Mesendoderm (in vitro differentiated cells): ENCODE measurements around the gene DCBLD1.

ENCODE experiments used
- DNase-seq: peaks from one replicate; pipeline ENCODE4 v3.0.0; 2013
- H2AK5ac ChIP-seq: 2 replicates; pipeline ENCODE4 v1.6.1; 2013; ENCODE audit warnings: low read length, inconsistent platforms
- H2BK120ac ChIP-seq: 2 replicates; pipeline ENCODE4 v1.6.1; 2013; ENCODE audit warnings: low read depth, mild to moderate bottlenecking, low read length, moderate library complexity, mixed read lengths
- H2BK15ac ChIP-seq: replicated peaks from 2 replicates; pipeline ENCODE4 v1.6.1; 2013; ENCODE audit warnings: low read depth, mild to moderate bottlenecking, moderate library complexity
- H2BK5ac ChIP-seq: 2 replicates; pipeline ENCODE4 v1.6.1; 2013; ENCODE audit warnings: low read length, inconsistent platforms
- H3K18ac ChIP-seq: 2 replicates; pipeline ENCODE4 v1.6.1; 2013; ENCODE audit warnings: mild to moderate bottlenecking, low read length, mixed read lengths
- H3K23ac ChIP-seq: one replicate; pipeline ENCODE4 v1.6.1; 2013; ENCODE audit warnings: low read length
- H3K27ac ChIP-seq: 2 replicates; pipeline ENCODE4 v1.5.1; 2013; ENCODE audit warnings: low read depth, mild to moderate bottlenecking, inconsistent platforms, low read length, moderate library complexity
- H3K27me3 ChIP-seq: 2 replicates; pipeline ENCODE4 v1.6.1; 2013; ENCODE audit warnings: low read length, control low read depth, mild to moderate bottlenecking, inconsistent platforms; ENCODE audit not compliant: insufficient read depth, poor library complexity
- H3K36me3 ChIP-seq: 2 replicates; pipeline ENCODE4 v1.6.1; 2013; ENCODE audit warnings: low read length, inconsistent platforms; ENCODE audit not compliant: control insufficient read depth, insufficient read depth
- H3K4ac ChIP-seq: one replicate; pipeline ENCODE4 v1.6.1; 2013; ENCODE audit warnings: low read depth, mild to moderate bottlenecking, low read length, moderate library complexity
- H3K4me1 ChIP-seq: 2 replicates; pipeline ENCODE4 v1.6.1; 2013; ENCODE audit warnings: low read depth, low read length, inconsistent platforms; ENCODE audit not compliant: control insufficient read depth
- H3K4me2 ChIP-seq: 2 replicates; pipeline ENCODE4 v1.6.1; 2013; ENCODE audit warnings: low read length
- H3K4me3 ChIP-seq: 2 replicates; pipeline ENCODE4 v1.5.1; 2013; ENCODE audit warnings: mild to moderate bottlenecking, low read length
- H3K56ac ChIP-seq: one replicate; pipeline ENCODE4 v1.6.1; 2013; ENCODE audit warnings: low read length
- H3K79me1 ChIP-seq: 2 replicates; pipeline ENCODE4 v1.6.1; 2013; ENCODE audit warnings: low read length, inconsistent platforms
- H3K79me2 ChIP-seq: 2 replicates; pipeline ENCODE4 v1.6.1; 2013; ENCODE audit warnings: mild to moderate bottlenecking, low read length; ENCODE audit not compliant: control insufficient read depth, insufficient read depth
- H3K9ac ChIP-seq: 2 replicates; pipeline ENCODE4 v1.6.1; 2013; ENCODE audit warnings: low read length, inconsistent platforms
- H4K5ac ChIP-seq: one replicate; pipeline ENCODE4 v1.6.1; 2013; ENCODE audit warnings: low read length
- H4K8ac ChIP-seq: one replicate; pipeline ENCODE4 v1.6.1; 2013; ENCODE audit warnings: low read depth, mild to moderate bottlenecking, control low read depth, low read length, moderate library complexity
- WGBS: extraction: QIAGEN DNeasy Blood & Tissue Kit; methylation state at CpG from one replicate; pipeline ENCODE4 v1.1.7; 2013; ENCODE audit warnings: low lambda C conversion rate, missing lambda C conversion rate; ENCODE audit not compliant: insufficient coverage; ENCODE audit errors: extremely low coverage; 5-methylcytosine and 5-hydroxymethylcytosine counted together

DCBLD1 gene

GRCh38 chr6:117446861-117447260 is 35.6 kb upstream of the DCBLD1 start:
- H2BK120ac ChIP-seq = no peak overlapping the region
- H2BK15ac ChIP-seq = no peak overlapping the region
- DNase-seq = no peak
- H3K36me3 ChIP-seq = no peaks in the 10 kb centered on the region
- no peak overlapping the region for H3K4ac ChIP-seq
- H3K27ac ChIP-seq = no peak overlapping the region
- no peak overlapping the region for H3K23ac ChIP-seq
- no CpG with 5 or more reads among the region's 3 CpGs for WGBS
- no peak overlapping the region for H3K18ac ChIP-seq
- H3K4me3 ChIP-seq = no peak overlapping the region
- no peak overlapping the region for H3K9ac ChIP-seq
- H3K79me1 ChIP-seq = no peaks in the 10 kb centered on the region
- H3K4me2 ChIP-seq = no peak overlapping the region
- no peak overlapping the region for H2BK5ac ChIP-seq
- no peak overlapping the region for H4K5ac ChIP-seq
- H3K27me3 ChIP-seq = no peaks in the 10 kb centered on the region
- H3K79me2 ChIP-seq = no peaks in the 10 kb centered on the region
- H2AK5ac ChIP-seq = no peak overlapping the region
- H3K4me1 ChIP-seq = no peaks in the 10 kb centered on the region
- no peak overlapping the region for H3K56ac ChIP-seq
- no peak overlapping the region for H4K8ac ChIP-seq

- Histone ChIP-seq H3K4ac (no peak overlapping the region), H3K27ac (no peak overlapping the region), H2BK5ac (no peak overlapping the region), H3K4me1 (no peaks in the 10 kb centered on the region), H2BK15ac (no peak overlapping the region), H3K4me3 (no peak overlapping the region), H3K9ac (no peak overlapping the region), H3K79me1 (no peaks in the 10 kb centered on the region), H2BK120ac (no peak overlapping the region), H3K36me3 (no peaks in the 10 kb centered on the region), H3K23ac (no peak overlapping the region), H3K56ac (no peak overlapping the region), H2AK5ac (no peak overlapping the region), H4K5ac (no peak overlapping the region), H4K8ac (no peak overlapping the region), H3K4me2 (no peak overlapping the region), H3K18ac (no peak overlapping the region), H3K79me2 (no peaks in the 10 kb centered on the region), H3K27me3 (no peaks in the 10 kb centered on the region)
- DNase-seq = peak; percentile 27
- WGBS = no CpG with 5 or more reads among the region's 5 CpGs
Observed at GRCh38 chr6:117448011-117448410, 34.5 kb upstream of the DCBLD1 start.

GRCh38 chr6:117448732-117449485 is 33.6 kb upstream of the DCBLD1 start:
- no peak overlapping the region for H2BK15ac ChIP-seq
- no peaks in the 10 kb centered on the region for H3K79me1 ChIP-seq
- no peak overlapping the region for H2BK5ac ChIP-seq
- H4K8ac ChIP-seq = no peak overlapping the region
- no peak overlapping the region for H3K4me2 ChIP-seq
- no peak overlapping the region for H3K27ac ChIP-seq
- H3K4ac ChIP-seq = no peak overlapping the region
- H3K79me2 ChIP-seq = no peaks in the 10 kb centered on the region
- no peak overlapping the region for H4K5ac ChIP-seq
- no peaks in the 10 kb centered on the region for H3K36me3 ChIP-seq
- H3K4me1 ChIP-seq = no peaks in the 10 kb centered on the region
- peak overlapping the region; percentile 39 for H3K18ac ChIP-seq
- no peak overlapping the region for H3K23ac ChIP-seq
- no peak overlapping the region for H3K4me3 ChIP-seq
- no CpG with 5 or more reads among the region's 6 CpGs for WGBS
- no peaks in the 10 kb centered on the region for H3K27me3 ChIP-seq
- no peak for DNase-seq
- H2BK120ac ChIP-seq = no peak overlapping the region
- H3K56ac ChIP-seq = no peak overlapping the region
- no peak overlapping the region for H2AK5ac ChIP-seq
- H3K9ac ChIP-seq = no peak overlapping the region

GRCh38 chr6:117449549-117450439 is 32.7 kb upstream of the DCBLD1 start:
- Histone ChIP-seq H2BK15ac (no peak overlapping the region), H2BK5ac (no peak overlapping the region), H3K36me3 (no peaks in the 10 kb centered on the region), H3K56ac (no peak overlapping the region), H3K79me1 (no peaks in the 10 kb centered on the region), H4K8ac (no peak overlapping the region), H3K4me3 (no peak overlapping the region), H3K23ac (no peak overlapping the region), H4K5ac (no peak overlapping the region), H3K79me2 (no peaks in the 10 kb centered on the region), H2AK5ac (no peak overlapping the region), H3K4me2 (no peak overlapping the region), H3K27me3 (no peaks in the 10 kb centered on the region), H3K9ac (no peak overlapping the region), H2BK120ac (no peak overlapping the region), H3K18ac (no peak overlapping the region), H3K27ac (no peak overlapping the region), H3K4me1 (no peaks in the 10 kb centered on the region), H3K4ac (no peak overlapping the region)
- WGBS = no CpG with 5 or more reads among the region's 10 CpGs
- peak; percentile 77 for DNase-seq

- Histone ChIP-seq H3K27ac (no peak overlapping the region), H2BK5ac (no peak overlapping the region)
Observed at GRCh38 chr6:117451671-117452070, 30.8 kb upstream of the DCBLD1 start.

More at GRCh38 chr6:117451671-117452070, 30.8 kb upstream of the DCBLD1 start:
- Histone ChIP-seq H3K79me1 (no peaks in the 10 kb centered on the region), H3K79me2 (no peaks in the 10 kb centered on the region), H3K56ac (no peak overlapping the region), H3K4ac (no peak overlapping the region), H3K18ac (peak overlapping the region; percentile 51), H2BK120ac (no peak overlapping the region), H4K5ac (no peak overlapping the region), H3K27me3 (no peaks in the 10 kb centered on the region), H3K36me3 (no peaks in the 10 kb centered on the region), H2BK15ac (no peak overlapping the region), H2AK5ac (no peak overlapping the region), H3K4me2 (no peak overlapping the region), H3K9ac (no peak overlapping the region), H3K23ac (no peak overlapping the region), H3K4me1 (no peaks in the 10 kb centered on the region), H4K8ac (no peak overlapping the region), H3K4me3 (no peak overlapping the region)
- no CpG with 5 or more reads among the region's 5 CpGs for WGBS
- peak; percentile 3 for DNase-seq
